GM18511 (cell line): Measurements from ENCODE around the gene HIVEP3.
A peak's percentile ranks its signal among the peaks of the same experiment; 100 is the strongest.

ENCODE experiments used
- ATAC-seq: cut with Tn5 transposase; IDR thresholded peaks from one replicate; pipeline ENCODE4 v1.9.1; 2021; ENCODE audit warnings: mild to moderate bottlenecking, moderate library complexity; ENCODE audit not compliant: unreplicated experiment

HIVEP3 gene

DNA sequence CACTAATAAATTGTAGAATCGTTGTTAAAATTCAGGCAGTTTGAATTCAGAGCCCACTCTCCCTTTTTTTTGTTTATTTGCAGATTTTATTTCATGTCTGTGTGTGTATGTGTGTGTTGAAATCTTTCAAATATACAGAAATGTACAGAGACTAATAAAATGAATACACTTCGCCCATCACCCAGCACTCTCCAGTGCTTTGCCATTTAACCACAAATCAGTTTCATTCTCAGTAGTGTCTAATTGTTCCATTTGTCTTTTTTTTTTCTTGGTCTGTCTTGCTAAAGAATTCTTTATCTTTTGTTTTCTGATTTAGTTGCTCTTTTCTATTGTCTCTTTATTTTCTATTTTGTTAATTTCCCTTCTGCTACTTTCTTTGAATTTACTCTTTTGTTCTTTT lies 99.7 kb downstream of the HIVEP3 start:
- no peak for ATAC-seq

DNA sequence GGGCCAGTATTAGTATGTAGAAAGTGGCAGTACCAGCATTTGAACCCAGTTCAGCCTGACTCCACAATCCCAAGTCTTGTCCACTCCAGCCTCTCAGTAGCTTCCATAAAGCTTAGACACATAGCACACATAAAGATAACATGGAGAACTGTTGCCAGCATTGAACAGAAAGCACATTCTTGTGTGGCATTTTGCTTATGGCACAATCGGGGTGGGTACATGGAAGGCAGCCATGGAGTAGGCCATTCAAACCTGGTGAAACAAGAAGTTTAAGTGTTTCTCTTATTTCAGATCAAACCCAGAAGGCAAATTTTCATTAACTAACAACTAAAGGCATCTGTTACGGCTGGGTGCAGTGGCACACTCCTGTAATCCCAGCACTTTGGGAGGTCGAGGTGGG lies 102.7 kb downstream of the HIVEP3 start:
- ATAC-seq, result no peak

DNA sequence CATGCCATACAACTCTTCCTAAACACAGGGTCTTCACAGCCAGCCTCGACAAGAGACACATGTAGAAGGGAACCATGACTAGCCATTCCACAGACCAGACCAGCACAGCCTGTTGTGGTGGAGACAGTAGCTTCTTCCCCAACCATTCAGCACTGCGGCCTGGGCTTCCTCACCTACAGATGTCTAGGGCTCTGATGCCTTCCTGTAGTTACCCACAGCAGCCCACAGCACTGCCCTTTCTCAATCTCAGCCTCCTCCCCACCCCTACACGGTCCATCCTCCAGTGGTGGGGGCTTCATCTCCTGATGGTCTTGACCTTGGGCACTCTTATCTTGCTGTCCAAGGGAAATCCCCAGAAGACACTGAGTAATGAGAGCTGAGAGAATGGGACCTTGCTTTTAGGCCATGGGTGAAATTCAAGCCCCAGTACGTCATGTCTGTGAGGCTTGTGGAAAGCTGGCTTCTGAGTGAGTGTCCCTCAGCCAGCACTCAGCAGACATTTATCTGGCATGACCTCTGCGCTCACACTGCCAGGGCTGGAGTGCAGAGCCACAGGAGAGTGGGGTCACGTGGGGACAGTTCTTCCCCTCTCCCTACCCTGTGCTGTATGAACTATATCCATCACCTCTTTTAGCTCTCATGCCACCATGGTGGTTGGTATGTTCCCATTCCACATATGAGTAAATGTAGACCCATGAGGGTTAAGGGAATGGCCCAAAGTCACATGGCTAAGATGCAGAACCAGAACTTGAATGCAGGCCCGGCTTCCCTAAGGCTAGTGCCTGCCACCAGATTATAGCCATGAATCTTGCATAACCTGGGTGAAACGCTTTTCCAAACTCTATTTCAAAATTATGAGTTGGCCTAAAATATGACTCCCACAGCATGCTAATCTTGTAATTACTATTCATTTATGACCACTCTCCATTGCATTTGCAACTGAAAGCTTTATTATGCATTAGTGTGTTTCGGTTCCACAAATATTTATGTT lies 104.7 kb downstream of the HIVEP3 start:
- no peak for ATAC-seq

DNA sequence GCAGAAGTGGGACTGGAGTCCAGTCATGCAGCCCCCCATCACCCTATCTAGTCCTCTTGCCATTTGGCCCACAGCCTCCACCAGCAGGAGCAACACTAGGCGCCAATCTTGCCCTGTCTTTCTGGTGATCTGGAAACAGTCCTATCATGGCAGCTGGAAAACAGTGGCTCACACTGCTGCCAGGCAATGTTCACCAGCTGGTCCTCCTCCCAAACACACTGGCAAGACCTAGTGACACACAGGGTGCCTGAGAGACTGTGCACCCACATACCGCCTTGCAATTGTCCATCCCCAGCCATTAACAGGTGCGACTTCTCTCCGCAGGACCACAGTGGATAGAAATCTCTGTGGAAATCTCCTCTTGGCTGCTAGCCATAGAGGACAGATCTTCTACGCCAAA lies 105.5 kb downstream of the HIVEP3 start:
- ATAC-seq, result no peak

DNA sequence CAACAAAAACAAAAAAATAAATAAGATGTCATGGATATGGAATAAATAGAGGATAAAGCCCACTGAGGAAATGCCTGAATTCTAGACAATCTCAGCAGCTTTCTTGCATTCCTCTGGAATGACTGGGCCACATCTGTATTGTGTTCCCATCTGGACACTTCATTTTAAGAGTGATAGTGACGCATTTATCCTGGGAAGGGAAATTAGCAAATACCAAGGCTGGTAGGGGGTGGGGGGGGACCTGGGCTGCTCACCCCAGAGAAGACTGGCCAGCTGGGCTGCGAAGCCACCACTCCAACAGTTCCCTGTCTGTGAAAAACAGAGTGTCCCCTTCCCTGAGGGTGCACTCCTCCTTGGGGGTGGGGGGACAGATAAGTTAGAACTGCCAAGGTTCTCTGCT lies 106.3 kb downstream of the HIVEP3 start:
- ATAC-seq, result no peak

DNA sequence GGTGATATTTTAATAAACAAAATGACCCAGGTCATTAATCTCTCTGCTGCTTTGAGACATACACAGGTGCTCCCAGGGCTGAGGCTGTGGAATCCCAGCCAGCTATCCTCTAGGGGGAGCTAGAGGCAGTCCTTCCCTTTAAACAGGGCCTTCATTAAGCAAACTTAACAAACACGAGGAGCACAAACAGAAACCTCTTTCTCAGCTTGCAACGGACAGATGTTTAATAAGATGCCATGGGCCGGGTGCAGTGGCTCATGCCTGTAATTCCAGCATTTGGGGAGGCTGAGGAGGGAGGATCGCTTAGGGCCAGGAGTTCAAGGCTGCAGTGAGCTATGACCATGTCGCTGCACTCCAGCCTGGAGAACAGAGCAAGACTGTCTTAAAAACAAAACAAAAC lies 106.7 kb downstream of the HIVEP3 start:
- ATAC-seq, result no peak

DNA sequence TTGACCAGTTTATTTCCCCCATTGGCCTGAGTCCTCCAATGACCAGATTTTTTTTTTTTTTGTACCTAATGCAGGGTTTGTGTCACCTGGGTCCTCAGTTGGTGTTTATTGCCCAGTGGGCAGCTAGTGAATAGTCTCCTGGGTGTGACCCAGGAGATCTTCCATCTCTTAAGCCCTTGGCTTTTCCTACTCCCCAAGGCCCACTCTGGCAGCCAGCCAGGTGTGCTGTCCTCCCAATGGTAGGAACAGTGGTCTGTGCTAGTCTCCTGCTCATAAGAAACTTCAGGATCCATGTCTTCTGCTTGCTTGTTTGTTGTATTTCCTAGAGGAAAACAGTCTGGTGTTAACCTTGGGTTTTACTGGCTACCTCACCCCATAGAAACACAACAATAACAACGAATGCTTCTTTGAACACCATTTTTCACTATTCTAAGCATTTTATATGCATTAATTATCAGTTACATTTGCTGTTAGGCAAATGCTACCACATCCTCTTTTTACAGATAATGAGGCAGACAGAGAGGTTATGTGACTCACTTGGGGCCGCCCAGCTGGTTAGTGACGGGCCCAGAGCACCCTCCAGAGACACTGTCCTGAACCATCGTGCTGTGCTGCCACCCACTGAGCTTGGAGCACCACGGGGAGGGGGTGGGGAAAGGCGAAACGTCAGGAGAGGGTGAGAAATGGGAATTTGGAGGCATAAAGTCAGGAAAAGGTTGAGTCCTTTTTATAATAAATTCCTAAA lies 107.5 kb downstream of the HIVEP3 start:
- ATAC-seq, result no peak

DNA sequence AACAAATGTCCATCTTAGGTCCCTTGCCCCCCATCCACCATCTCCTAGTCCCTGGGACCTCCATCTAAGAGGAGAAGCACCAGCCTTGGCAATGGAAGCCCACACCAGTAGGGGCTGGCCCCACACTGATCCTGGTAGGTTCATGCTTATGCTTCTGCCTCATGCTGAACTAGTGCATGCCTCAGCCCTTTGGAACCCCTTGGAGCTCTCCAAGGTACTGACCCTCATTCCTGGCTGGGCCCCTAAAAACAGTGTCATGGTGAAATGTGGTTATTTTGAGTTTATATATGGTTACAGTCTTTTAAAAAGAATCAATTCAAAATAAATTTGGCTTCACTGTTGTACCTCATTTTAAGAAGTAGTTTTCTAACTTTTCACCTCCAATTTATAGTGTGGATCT lies 108.3 kb downstream of the HIVEP3 start:
- ATAC-seq, result no peak

DNA sequence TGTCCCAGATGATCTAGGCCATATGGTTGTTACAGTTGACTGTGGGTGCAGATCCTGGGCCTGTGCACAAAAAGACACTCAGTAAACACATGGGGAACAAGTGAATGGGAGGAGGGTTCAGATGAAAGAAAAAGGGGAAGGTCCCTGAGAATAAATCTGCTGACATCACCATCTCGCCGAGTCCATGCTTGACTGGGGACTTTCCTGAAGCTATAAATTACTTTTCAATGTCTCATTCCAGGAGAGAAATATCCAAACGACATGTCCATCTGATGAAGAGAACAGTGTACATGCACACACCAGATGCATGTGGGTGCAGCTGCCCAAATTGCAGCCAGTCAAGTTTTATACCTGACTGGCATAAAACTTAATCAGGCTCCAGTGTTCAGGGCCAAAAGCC lies 109.0 kb downstream of the HIVEP3 start:
- no peak for ATAC-seq

DNA sequence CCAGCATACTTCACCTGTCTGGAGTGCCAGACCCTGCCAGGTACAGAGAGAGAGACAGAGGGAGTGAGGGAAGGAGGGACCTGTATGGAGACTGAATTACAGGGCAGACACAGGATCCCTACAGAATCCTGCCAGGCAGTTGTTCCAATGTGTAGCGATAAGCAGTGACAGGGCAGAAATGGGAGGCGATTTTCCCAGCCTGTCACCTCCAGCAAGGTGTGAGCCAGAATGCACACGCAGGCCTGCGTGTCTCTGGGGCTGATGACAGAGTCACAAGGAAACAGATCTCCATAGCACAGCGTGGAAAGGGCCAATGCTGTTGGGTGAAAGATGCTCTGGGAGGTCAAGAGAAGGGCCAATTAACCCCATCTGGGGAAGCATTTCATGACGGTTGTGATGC lies 111.3 kb downstream of the HIVEP3 start:
- no peak for ATAC-seq

DNA sequence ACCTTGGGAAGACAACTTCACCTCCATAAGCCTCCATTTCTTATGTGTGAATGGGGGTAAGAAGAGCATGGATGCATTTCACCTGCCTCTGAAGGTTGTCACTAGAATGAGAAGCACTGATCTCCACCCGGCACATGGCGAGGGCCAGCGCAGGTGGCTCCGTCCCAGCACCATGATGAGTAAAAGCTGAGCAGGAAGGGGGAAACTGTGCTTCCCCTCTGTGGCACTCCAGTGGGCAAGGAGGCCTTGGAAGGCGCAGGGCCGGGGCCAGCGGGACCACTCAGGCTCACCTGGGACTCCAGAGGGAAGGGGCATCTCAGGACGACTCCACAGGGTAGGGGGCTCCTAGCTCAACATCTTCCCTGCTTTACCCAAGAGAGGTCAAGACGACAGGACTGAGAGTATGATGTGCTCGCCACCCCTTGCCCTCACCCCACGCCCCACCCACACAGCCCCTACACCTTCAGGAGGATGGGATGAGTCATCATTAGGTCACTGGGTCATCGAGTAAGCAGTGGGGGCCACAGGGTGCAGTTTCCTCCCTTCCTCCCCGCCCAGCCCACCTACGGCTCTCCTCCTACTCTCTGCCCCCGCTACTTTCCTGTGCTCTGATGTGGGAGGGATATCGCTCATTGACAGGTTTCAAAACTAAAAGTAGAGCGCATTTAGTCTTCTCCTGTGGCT lies 112.1 kb downstream of the HIVEP3 start:
- ATAC-seq, result no peak

DNA sequence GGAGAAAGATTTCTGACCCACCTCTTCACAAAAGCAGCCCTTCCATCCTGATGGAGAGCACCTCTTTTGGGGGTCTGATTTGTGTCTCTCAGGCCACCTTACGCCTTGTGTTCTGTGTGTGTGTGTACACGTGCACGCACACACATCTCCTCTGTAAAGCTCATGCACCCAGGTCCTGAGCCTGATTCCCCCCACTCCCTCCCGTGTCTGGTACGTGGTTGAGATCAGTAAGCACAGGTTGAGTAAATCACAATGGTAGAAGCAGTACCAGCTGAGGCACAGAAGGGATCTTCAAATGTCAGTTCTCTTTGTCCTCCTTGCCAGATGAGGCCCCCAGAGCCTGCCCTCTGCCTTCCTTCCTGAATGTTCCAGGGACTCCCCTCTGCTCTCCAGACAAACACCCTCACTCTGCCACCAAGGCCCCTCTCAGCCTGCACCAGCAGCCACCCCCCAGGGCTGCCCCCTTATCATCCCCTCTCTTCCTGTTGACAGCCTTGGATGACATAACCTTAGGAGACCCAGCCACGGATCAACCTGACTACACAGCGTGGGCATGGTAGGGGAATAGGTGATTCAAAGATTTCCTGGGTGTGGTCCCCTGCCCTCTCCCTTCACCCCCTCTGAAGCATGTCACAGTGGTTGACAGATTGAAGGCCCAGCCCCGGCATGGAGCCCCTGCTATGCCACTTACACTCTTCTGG lies 112.8 kb downstream of the HIVEP3 start:
- ATAC-seq, result no peak

DNA sequence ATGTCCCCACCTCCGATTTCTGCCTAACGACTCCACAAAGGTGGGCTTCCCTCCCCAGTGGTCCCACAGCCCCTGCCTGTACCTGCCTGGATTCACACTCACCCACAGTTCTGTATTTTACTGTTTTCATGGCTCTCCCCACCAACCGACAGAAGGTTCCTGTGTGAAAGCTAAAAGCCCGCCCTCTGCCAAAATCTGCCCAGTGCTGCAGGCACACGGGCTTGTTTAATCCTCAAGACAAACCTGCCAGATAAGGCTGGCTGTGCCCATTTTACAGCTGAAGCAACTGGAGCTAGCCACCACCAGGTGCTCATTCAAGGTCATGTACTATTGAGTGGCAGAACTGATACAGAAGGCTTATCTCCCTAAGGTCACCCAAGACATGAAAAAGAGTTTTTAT lies 114.5 kb downstream of the HIVEP3 start:
- ATAC-seq, result no peak

DNA sequence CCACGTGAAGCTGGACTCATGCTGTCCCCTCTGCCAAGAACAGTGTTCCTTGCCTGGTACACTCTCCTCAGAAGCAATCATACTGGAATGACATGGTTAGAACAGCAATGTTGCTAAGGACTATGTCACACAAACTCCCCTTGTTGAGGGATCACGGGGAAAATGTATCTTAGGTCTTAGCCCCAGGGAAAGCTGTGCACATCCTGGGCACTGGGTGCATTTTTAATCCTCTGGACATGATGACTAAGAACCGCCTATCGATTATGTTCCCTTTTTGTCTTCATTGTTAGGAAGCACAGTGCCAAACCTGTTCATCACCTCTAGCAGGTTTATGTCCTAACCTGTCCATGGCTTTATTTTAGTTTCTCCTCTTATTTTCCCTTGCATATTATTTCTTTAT lies 115.1 kb downstream of the HIVEP3 start:
- ATAC-seq, result no peak

DNA sequence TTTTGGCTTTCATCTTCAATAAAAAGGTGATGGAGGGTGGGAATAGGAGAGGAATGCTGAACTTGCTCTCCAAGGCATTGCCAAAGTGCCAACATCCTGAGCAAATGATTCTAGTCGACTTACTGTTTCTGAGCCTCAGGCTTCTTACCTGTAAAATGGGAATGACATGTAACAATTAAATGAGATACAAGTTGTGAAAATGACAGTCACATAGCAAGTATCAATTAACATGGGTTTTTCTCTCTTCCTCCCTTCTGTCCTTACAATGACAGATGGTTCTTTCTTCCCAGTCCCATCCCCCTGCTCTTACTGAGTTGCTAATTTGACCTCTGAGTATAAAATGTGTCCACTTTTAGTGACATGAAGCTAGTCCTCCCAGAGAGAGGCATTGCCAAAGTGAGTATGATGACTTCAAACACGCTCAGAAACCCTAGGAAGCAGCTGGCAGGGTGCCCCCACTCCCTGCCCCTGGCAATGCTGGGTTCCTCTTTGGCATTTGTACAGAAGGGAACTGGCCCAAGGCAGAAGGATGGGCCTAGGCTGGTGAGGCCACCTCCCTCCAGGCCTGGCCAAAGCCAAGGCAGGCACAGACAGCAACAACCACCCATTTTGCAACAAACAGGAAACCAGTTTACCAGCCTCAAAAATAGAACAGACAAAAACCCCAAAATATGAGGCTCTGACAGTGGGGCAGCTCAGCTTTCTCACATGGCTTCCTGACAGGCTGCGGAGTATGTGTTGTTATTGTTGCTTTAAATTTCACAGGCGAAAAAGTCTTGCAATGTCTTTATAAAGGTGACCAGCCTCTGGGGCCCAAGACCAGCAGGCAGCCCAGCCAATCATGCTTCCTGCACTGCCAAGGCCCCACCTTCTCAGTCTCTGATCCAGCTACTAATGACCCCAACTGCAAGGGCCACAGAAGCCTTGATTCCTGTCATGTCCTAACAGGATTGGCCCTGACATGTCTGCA lies 115.9 kb downstream of the HIVEP3 start:
- peak; percentile 49 for ATAC-seq

DNA sequence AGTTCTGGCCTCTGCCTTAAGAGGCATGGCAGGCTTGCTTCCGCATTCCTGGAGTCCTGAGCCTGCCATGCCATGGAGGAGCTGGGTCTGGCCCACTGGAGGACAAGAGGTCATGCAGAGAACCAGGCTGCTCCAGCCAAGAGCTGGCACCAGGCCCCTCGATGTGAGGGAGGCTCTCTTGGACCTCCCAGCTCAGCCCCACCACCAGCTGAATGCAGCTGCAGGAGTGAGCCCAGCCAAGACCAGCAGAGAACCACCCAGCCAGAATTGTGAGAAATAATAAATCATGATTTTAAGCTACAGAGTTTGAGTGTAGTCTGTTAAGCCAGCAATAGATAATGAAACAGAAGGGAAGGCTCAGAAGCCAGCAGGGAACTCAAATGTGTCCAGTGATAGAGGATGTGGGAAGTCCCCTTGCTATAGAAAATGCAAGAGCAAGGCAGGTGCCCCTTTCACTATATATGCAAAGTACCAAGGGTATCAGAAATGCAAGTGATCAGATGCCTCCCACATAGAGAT lies 118.4 kb downstream of the HIVEP3 start:
- peak; percentile 52 for ATAC-seq

DNA sequence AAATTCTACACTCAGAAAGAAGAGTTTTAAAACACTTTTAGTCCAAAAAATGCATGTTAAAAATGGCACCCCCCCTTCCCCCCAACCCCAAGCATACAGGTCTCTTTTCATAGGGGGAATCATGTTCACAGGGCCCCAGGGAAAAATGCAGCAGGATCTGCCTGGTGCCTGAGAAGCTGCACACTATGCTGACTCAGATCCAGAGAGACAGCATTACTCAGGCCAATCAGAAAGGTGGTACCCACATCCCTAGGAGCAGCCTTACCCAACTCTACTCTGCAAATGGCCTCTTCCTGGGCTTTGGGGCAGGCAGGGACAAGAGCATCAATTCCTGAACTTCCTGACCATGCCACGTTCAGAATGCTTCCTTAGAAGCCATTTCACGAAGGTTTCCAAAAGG lies 119.0 kb downstream of the HIVEP3 start:
- ATAC-seq, result no peak

DNA sequence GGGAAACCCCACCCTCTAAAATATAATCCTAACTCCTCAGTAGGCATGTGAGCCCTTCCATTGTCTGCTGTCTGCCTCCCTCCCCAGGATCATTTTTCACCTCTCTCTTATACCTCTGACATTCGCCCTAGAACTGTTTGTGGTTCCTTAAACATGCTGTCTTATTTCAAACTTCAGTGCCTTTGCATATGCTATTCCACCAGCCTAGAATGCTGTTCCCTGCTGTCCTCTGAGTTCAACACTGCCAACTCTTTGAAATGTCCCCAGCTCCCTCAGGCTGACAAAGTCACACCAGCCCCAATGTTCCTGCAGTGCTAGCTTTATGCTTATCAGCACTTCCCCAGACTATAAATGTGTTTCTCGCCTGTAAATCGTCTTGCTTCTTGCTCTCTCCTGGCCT lies 119.5 kb downstream of the HIVEP3 start:
- no peak for ATAC-seq

DNA sequence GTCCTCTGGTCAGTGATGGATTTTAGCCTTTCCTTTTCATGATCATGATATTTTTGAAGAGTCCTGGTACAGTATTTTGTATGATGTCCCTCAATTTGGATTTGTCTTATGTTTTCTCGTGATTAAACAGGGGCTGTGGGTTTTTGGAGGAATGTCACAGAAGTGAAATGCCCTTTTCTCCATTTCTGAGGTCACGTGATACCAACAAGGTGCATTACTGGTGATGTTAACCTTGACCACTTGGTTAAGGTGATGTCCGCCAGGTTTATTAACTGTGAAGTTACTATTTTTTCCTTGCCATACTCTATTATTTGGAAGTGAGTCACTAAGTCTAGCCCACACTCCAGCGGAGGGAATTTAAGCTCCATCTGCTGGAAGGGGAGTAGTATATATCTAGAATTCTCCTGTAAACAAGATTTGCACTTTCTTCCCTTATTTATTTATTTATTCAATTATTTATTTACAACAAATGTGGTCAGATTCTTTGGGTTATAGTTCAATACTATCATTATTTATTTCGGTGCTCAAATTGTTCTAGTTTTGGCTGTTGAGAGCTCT lies 123.4 kb downstream of the HIVEP3 start:
- ATAC-seq, result no peak
